Choroid plexus epithelial cell (primary cell): ENCODE data around the gene VPS9D1.
"Not testable (repeated sequence)": the region's sequence is repeated elsewhere in the genome, so short reads cannot be mapped to it uniquely, and the experiment has no call there.

Source experiments
- DNase-seq: peaks from one replicate; pipeline ENCODE4 v3.0.0-alpha.2; 2010; ENCODE audit warnings: low read depth
- H3K4me3 ChIP-seq: 2 replicates; pipeline ENCODE4 v1.5.1; 2011; ENCODE audit warnings: low read depth, mild to moderate bottlenecking, control low read depth, low read length, moderate library complexity
- CTCF ChIP-seq: conservative IDR thresholded peaks from 2 replicates; pipeline ENCODE4 v1.5.1; 2011; ENCODE audit warnings: low read depth, mild to moderate bottlenecking, control low read depth, inconsistent platforms, low read length, moderate library complexity

VPS9D1 gene

GRCh38 chr16:89701425-89702406 lies 19.0 kb downstream of the VPS9D1 start, which contains the start of gene SPATA2L:
TSS of gene SPATA2L (minus strand) at chr16:89701705. CDS start at chr16:89701232, 473 bp downstream.
- peak; percentile 93 for DNase-seq
- TF ChIP-seq CTCF, result peak; percentile 26
- peak within 1 kb of the TSS; percentile 82 for H3K4me3 ChIP-seq

GRCh38 chr16:89700649-89701424 lies 19.9 kb downstream of the VPS9D1 start:
- TF ChIP-seq CTCF, result no peak
- peak; percentile 61 for DNase-seq
- H3K4me3 ChIP-seq, result peak overlapping the region; percentile 82

GRCh38 chr16:89700100-89700648 lies 20.5 kb downstream of the VPS9D1 start:
- peak; percentile 73 for TF ChIP-seq CTCF
- H3K4me3 ChIP-seq, result peak overlapping the region; percentile 82

GRCh38 chr16:89699629-89700099 lies 21.0 kb downstream of the VPS9D1 start:
- not testable (repeated sequence) for DNase-seq
- H3K4me3 ChIP-seq, result peak overlapping the region; percentile 33

More at GRCh38 chr16:89700100-89700648, 20.5 kb downstream of the VPS9D1 start:
- DNase-seq, result peak; percentile 99

- H3K4me3 ChIP-seq, DNase-seq: not testable (repeated sequence)
These were observed 22.0 kb downstream of the VPS9D1 start for GRCh38 chr16:89698717-89699116.

GRCh38 chr16:89697616-89698331 lies 22.9 kb downstream of the VPS9D1 start:
- no peak overlapping the region for H3K4me3 ChIP-seq
- TF ChIP-seq CTCF, result no peak
- DNase-seq, result no peak

GRCh38 chr16:89697161-89697615 lies 23.5 kb downstream of the VPS9D1 start:
- DNase-seq, result no peak
- no peak for TF ChIP-seq CTCF
- H3K4me3 ChIP-seq, result no peak overlapping the region
